ENCODE data around the gene NIT1. TPM values are rescaled to one million over a fixed set of nuclear protein-coding genes. Genes with fewer than 3 reads are reported as not detected.

The NIT1 gene, protein sequence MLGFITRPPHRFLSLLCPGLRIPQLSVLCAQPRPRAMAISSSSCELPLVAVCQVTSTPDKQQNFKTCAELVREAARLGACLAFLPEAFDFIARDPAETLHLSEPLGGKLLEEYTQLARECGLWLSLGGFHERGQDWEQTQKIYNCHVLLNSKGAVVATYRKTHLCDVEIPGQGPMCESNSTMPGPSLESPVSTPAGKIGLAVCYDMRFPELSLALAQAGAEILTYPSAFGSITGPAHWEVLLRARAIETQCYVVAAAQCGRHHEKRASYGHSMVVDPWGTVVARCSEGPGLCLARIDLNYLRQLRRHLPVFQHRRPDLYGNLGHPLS
- polyA plus RNA-seq (ENCODE audit: insufficient read length) = 30.9 TPM

DNA sequence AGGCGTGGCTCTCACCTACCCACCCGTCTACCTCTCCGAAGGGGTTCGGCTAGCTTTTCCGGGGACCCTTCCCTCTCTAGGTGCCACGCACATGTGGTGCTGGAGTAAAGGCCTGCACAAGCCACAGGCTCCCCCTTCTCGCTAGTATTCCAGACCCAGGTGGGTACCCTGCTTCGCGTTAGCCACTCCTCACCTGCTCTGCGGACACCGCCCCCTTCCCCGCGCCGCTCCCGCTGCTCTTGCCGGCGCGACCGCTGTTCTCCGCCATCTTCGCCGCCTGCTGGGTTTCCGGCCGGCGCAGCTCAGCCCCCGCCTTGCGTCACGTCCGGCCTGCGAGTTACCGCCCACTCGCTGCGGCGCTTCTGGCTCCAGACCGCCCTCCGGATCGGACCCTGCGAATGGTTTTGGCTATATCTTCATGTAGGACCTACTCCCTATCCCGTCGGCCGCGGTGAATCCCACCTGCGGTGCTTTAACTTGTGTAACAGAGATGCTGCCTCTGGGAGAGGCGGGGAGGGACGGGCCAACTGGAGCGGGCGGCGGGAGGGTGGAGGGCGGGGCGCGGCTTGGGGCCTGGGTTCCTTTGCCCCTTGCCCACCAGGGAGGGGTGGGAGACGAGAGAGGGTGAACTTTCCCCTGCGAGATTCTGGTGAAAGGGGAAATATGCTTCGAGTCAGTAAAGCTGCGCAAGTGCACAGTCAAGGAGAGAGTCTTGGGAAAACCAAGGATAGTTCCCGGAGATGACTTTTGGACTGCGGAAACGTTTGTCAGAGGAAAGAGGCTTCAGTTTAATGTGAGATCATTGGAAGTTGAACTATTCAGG is at the start of gene NIT1, which contains the start of gene PFDN2:
Gene NIT1 (plus strand): TSS at position 347 of the 823 bp plus-strand sequence. CDS start 72 bp downstream, at position 419.
Gene PFDN2 (minus strand): TSS at position 279 of the 823 bp plus-strand sequence. CDS start 11 bp downstream, at position 268.
- DNase-seq = peak; percentile 92

DNA sequence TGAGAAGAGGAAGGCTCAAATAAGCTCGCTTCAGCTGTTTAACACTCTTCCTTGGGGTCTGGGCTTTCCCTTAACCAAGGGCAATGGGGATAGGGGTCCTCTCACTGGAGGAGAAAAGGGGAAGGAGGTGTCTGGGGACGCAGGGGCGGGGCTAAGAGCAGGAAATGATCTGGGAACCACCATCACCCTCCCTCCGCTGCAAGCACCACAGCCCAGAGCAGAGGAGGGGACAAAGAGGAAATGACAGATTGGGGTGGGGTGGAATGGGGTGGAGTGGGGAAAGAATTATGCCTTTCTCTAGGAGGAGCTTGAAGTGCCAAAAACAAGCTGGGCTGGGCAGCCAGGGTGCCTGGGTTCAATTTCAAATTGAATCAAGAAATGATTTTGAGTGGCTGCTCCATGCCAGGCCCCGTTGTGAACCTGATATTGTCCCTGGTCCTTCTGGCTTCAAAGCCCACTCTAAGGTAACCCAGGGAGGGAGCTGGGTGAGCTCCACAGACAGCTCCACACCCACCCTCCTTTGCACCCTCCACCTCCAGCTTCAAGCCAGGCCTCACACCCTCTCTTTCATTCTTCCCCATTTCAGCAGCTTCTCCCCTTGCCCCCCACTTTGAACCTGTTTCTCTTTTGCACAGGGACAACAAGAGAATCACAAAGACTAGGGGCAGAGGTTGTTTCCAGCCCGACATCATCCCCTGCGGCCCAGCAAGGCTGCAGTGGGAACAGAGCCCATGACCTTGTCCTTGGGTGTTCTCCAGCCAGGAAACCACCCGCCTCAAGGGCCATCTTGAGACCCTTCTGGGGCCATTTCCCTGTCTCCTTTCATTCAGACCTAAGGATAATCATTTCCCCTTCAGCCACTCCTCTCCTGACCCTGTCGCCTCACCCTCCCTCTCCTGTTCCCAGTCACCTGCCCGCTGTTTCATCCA is 49.3 kb upstream of the NIT1 start:
- DNase-seq = no peak

DNA sequence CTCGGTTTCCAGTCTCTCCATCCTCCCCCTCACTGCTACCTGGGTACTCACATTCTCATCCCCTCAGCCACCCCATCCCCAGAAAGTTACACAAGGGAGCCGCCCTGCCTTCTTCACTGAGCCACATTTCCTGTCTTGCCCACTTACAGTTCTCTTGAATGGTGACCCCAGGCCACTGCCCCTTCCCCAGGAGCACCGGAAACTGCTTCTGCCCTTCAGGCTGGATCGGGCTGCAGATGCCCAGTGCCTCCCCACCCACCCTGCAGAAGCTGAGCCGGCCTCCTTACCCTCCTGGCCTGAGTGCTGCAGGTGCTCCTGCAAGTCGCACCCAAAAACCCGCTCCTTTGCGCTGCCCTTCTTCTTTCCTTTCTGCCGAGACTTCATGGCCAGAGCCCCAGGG is 48.7 kb upstream of the NIT1 start:
- no peak for DNase-seq

DNA sequence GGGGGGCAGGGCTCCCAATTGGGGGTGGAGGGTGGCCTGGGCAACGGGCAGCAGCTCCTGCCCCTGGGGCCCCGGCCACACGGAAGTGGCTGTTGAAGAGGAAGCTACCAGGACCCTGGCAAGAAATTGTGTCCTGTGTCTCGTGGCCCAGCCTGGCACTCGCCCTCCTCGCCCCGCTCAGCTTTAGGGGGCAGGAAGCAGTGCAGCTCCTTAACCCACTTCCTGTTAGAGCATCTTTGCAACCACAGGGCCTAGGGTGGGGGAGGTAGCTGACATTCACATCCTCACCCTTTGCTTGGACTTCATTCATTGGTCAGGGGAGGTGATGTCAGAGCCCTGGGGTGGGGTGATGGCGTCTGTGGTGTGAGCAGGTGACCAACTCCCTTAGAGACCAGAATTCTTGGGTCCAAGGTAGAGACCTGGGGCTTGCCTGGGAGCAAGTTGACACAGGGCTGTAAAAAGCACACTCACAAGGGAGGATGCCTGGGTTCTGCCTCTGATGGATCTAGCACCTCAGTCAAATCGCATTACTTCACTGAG is 48.1 kb upstream of the NIT1 start, which contains the start of gene ARHGAP30:
Gene ARHGAP30 (minus strand): TSS at position 161 of the 540 bp plus-strand sequence. CDS start 267 bp downstream, outside the sequence.
- no peak for DNase-seq

DNA sequence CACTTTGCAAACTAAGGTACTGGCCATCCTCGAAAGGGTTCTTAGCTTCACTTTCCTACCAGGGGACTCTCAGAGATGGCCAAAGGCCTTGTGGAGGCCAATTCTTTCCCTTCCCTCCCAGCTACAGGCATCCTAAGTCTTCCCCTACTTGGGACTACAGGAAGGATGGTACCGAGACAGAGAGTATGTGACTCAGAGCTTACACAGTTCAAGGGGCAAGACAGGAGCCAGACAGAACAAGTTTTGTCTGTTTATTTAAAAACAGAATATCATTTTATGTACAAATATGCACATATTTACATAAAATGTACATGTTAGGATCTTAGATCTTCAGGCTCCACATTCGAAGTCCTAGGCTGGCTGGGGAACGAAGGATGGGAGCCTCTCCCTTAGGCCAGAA is 47.1 kb upstream of the NIT1 start:
- no peak for DNase-seq

DNA sequence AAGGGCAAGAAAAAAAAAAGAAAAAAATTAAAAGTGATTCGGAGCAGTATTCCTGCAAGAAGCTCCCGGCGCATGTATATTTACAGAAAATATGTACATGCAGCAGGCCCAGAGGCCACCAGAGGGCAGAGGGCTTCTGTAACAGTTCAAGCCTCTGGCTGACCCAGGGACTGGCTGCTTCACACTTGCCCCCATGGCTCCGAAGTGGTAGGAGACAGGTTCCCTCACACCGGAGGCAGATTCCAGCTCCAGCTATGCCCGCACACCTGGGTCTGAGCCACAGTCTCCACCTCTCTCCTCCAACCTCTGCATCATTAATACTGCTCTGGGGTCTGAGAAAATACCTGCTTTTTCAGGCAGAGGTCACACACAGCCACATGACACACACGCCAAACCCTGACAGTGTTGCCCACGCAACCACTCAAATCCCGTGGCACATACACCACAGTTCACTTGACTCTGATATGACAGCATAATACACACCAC is 46.0 kb upstream of the NIT1 start:
- peak; percentile 31 for DNase-seq

DNA sequence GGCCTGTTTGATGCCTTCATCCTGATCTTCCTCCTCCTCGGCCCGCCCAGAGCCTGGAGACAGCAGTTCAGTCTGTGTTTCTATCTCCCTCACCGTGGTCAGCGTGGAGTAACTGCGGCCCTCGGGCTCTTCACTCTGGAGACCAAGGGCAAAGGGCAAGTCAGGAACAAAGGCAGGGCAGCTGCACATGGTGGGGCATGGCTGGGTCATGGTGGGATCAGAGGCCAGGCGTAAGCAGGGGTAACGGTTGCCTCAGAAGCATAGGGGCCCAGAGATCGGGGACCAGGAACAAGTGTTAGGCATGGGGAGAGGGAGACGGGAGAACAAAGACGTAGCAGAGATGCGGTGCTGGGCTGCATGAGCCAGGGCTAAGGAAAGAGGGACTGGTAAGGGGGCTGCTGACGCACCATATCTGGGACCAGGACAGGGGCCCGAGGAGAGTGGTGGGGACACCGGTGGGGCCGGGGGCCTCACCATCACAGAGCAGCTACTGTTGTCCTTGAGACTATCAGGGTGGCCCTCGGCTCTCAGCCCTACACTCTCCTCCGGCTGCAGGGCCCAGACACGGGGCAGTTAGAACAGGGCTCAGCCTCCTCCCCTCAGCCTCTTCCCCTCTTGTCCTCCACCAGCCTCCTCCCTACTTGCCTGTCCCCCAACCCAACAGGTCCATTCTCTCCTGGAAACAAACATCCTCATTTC is 45.0 kb upstream of the NIT1 start:
- DNase-seq = no peak

DNA sequence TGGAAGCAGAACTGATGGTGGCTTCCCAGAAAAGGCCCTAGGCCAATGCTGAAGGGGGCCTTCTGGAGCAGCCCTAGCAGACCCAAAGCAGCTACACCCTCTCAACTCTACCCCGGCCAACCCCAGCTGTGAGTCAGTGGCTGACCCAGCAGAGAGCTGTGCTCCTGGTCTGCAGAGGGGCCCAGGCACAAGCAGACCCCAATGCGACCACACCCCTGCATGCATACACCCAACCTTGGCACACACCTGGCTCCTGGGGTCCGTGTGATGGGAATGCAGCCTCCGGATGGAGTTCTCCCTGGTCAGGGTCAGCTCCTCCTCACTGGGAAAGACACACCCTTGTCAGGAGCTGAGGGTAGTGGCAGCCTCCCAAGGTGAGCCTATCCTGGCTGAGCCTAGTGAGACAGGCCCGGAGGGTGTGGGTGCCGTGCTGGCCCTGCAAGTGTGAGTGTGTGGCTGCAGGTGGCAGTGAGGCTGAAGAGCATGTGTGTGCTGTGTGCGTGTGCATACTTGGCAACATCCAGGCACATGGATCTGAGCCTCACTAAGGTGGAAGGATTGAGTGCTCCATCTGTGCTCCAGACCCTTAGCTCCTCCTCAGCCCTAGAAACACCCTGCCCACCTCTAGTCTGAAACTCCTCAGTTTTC is 44.3 kb upstream of the NIT1 start:
- DNase-seq = no peak

DNA sequence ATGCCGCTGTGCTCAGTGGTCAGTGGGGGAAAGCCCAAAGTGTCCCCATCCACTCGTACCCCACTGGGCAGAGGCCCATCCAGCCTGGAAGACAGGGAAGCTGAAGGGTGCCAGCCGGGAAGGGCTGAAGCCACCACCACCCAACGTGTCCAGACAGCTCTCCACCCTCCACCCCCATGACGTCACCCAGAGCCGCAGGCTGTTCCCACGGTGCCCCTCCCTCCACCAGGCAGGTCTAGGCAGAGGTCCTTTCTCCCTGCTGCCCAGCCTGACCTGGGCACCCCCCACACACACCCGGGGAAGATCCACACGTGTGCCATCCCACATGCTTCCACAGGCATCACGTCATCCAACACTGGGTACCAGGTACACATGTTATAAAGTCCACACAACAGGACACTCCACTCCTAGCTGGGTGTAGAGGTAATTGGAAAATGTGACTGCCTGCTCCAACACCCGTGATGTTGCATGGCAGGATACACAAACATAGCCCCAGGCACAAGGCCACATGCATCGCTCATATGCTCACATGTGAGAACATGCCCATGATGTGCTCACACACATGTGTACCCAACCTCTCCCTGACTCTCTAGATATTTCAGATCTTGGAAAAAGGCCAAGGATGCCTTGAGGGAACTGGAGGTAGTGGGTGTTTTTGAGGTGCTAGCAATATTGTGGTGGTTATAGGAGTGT is 43.1 kb upstream of the NIT1 start:
- DNase-seq = no peak

DNA sequence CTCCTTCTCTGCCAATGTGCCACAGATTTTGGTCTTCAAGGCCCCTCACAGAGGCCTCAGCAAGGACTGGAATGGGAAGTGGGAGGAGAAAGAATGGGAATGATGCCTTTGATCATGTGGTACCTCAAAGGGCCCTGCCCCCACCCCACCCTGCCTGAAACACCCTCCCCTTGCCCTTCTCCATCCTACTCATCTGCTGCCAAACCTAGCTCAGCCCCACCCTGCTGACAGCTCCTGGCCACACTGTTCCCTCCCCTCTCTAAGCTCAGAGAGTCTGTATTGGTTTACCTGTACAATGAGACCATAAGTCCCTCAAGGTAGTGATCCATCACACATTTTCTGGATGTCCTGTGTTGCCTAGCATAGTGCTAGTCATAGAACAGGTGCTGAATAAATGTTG is 41.5 kb upstream of the NIT1 start:
- no peak for DNase-seq

DNA sequence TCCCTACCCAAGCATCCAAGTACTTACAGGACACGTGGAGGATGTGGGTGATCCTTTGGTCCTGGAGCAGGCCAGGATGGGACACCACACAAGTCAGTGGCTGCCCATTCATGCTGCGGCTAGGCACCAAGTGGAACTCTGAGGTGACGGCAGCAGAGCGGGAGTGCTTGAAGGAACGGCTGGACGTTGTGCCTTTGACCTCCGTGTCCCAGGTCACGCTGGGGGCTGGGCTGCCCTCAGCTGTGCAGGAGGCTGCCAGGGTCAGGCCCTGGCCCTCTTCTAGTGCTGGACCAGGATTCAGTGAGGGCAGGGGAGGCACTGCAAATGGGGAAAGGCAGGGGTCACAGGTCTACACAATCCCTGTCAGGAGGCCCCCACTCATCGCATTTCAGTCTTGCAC is 40.5 kb upstream of the NIT1 start:
- DNase-seq = no peak

DNA sequence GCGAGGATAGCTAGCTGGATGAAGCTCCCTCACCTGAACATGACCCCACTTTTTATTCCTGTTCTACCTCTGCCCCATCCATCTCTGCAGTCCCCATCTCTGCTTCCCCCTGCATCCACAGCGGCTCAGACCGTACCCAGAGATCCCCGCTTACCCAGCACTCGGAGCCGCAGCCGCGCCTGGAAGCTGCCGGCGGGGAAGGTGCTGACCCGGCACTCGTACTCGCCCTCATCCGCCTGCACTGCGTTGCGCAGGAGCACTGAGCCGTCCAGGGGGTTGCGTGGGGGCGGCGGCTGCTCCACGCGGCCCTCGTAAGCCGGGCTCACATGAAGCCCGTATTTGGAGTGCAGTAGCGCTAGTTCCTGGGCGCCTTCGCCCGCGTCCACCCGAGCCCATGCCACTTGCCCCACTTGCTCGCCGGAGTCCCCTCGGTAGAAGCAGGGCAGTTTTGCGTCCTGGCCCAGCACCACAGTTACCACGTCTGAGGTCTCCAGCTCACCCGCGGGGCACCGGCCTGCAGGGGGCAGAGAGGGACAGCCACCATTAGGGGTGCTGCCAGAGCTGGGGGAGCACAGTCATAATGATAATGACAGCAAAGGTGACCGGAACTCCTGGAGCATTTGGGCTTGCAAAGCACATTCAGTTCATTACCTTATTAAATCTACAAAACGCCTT is 38.3 kb upstream of the NIT1 start:
- no peak for DNase-seq

DNA sequence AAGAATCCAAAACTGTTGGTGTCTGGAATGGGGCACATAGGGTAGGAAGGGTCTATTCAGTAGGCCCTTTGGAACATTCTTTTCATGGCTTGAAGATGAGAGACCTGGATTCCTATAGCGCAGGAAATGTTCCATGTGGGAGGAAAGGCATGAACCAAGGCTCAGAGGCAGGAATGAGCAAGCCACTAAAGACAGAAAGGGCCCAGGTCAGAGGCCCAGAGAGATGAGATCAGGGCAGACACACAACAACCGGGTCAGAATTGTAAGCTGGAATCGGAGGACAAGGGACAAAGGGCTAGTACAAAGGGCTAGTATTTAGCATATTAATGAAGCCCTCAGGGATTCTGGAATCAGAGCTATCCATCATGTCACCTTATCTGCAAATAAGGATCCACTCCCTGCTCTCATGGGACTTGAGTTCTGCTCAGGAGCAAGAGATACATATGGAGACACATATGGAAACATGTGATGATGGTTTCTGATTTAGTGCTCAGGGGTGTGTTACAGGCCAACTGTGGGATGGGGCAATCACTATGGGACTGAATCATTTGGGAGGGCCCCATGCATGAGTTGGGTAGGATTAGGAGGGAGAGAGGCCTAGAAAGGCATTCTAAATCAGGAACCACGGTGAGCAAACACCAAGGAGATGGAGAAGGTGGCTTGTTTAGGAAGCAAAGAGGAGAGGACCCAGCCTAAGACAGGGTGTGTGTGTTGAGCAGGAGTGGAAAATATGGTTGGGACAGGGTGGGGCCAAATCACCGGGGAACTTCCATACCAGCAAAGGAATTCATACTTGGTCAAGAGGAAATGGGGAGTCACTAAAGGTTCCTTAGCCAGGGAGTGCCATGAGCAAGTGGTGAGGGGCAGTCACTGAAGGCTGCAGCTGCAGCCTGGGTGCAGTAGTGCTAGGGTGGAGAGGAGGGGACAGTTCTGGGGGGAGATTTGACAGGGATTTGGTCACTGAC is 37.2 kb upstream of the NIT1 start:
- DNase-seq = no peak

DNA sequence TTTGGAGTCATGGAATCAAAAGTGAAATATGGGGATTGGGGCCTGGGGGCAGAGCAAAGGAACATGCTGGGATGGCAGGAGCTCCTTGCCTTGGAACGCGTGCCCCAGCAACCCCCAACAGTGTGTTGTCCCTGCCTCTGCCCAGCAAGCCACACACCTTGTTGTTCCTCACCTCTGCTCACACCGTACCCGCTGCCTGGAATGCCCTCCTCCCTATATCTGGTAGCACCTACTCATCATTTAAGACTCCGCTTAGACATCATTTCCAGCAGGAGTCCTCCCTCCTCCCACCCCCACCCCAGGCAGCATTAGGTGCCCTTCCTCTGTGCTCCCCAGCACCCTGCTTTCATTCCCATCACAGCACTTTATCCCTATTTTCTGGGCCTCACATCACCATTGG is 36.4 kb upstream of the NIT1 start:
- DNase-seq = no peak

DNA sequence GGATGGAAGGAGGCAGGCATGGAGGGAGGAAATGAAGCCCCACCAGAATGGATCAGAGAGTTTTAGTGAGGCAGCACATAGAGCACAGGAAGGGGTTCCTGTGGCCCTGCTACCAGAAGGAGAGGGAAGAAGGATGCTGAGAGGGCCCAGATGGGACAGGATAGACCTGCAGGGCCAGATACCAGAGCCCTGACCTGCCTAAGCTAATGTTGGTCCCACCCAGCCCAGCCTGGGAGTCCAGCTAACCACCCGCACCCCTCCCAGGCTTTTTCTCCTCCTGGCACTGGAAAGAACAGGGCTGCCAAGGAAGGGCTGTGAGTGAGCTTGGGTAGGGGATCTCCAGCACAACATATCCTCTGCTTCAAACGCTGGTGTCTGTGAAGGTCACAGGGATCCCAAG is 35.4 kb upstream of the NIT1 start:
- no peak for DNase-seq

DNA sequence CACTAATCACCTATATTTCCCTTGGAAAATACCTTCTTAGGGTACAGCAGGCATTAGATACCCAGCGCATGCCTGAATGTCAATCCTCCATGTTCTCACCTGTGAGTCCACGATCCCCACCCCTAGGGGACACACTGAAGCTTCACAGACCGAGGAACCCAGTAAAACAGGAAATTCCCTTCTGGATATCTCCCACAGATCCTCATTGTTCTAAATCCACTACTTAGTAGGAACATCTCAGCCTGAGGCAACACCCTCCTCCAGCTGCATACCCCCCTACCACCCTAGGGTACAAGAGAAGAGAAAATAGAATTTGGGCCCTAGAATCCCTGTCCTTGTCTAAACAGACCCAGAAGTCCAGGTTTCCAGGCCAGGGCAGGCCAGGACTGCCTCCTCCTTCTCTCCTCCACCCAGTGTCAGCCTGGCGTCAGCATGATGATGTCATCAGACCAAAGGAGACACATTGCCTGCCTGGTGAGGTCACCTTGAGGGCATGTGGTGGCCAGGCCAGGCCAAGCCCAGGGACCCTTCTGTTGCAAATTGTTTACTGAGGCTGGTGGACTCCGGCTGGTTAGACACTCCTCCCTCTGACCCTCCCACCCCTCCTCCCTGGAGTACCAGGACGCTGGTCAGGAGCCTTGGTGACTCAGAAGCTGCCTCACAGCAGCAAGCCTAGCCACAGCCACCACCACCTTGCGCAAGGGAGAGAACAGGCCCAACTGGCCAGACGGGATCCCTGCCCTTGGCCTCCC is 34.7 kb upstream of the NIT1 start:
- DNase-seq = no peak

DNA sequence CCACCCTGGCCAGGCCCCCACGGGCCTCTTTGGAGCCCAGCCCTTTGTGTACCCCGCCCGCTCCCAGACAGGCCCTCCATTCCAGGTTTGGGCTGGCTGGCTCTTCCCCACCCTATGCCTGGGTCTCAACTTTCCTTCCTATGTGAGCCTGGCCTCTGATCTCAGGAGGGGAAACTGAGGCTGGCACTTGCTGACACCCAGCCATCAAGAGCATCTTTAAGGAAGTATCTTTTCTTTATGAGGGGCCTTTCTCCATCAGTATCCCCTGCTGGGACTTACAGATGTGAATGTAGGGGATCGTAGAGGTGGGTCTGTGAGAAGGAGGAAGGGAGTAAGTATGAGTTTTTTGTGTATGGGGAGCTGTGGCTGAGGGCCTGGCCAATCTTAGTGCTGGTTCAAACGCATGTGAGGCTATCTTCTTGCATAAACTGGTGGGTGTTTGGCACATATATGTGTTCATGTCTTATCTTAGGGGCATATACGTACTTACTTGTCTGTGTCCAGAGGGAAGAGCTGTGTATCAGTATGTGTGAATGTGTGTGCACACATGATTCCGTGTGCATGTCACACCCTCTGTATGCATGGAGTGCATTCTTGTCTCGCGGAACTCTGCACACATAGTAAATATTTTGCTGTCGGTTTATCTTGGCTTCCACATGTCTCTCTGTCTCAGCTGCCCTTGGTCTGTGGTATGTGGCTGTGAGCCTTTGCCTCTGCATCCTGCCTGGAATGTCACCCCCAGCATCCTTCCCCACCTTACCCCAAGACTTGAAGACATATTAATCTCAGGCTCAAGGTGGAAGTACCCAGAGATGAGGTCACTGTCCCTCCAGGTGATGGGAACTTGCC is 33.9 kb upstream of the NIT1 start:
- DNase-seq = no peak

Data from hindlimb muscle (tissue), 1 donor.